Lower leg skin (tissue), 3 donors: ENCODE data around the gene DAGLA.

ENCODE experiments used
- CTCF ChIP-seq, 3 donors: fragments of 450-650 bp; IDR thresholded peaks; one replicate each; pipeline ENCODE4 v1.5.1; 2016; ENCODE audit warnings: antibody characterized with exemption in 3 of 3, mild to moderate bottlenecking in 3 of 3, moderate library complexity in 2 of 3
- POLR2A ChIP-seq, 2 donors: fragments of 450-650 bp; IDR thresholded peaks; one replicate each; pipeline ENCODE4 v1.6.1; 2016 to 2017; ENCODE audit warnings: antibody characterized with exemption in 2 of 2, mild to moderate bottlenecking in 1 of 2, moderate library complexity in 1 of 2

- TF ChIP-seq CTCF (IDR thresholded peaks at IDR 0.05) (no peak), POLR2A (IDR thresholded peaks at IDR 0.05) (no peak)
These were observed 82.6 kb downstream of the DAGLA start for GRCh38 chr11:61762798-61763197.
